K562 (cell line): ENCODE results near the gene SPEG. TPM values are rescaled to one million over a fixed set of nuclear protein-coding genes. Genes with fewer than 3 reads are reported as not detected.

Source experiments
- MXI1 ChIP-seq: IDR thresholded peaks from 2 replicates; pipeline ENCODE4 v1.6.1; 2011; ENCODE audit warnings: low read depth, mild to moderate bottlenecking, improper control_type of control experiment, low read length
- NCOA6 ChIP-seq: fragments of 450-650 bp; IDR thresholded peaks from 2 replicates; pipeline ENCODE4 v1.6.1; 2017; ENCODE audit warnings: mild to moderate bottlenecking
- PCBP2 ChIP-seq: fragments of 200-400 bp; formaldehyde crosslinking; IDR thresholded peaks from 2 replicates; pipeline ENCODE4 v1.6.1; 2018; ENCODE audit warnings: low read length, low read depth, mild to moderate bottlenecking, moderate library complexity; ENCODE audit not compliant: poor library complexity, severe bottlenecking
- PYGO2 ChIP-seq: fragments of 450-650 bp; IDR thresholded peaks from 2 replicates; pipeline ENCODE4 v1.6.1; 2016; ENCODE audit warnings: mild to moderate bottlenecking, missing genetic modification characterization, moderate library complexity, missing compliant biosample characterization
- XRCC5 ChIP-seq: fragments of 200-400 bp; formaldehyde crosslinking; IDR thresholded peaks from 2 replicates; pipeline ENCODE4 v1.6.1; 2017; ENCODE audit warnings: low read depth, mild to moderate bottlenecking, low read length
- polyA plus RNA-seq, 8 experiments: library from polyadenylated mRNA; depleted of rRNA in 4 of 8; stranded (reverse) in 5 of 8; unstranded in 3 of 8; fragments of >200 nt; fragmentation: Nextera tagmentation in 2 of 8; fragmentation: Illumina TruSeq in 1 of 8; extraction: Ambion mirVana in 2 of 8; extraction: Trizol in 1 of 8; gene quantifications; 2 replicates each; pipeline versions ENCODE4 v1.2.1 to v1.2.3, GENCODE V29; 2011 to 2014; ENCODE audit warnings: inconsistent platforms in 1 of 8, missing spikeins in 1 of 8
- total RNA-seq, 7 experiments: library from RNA; depleted of rRNA in 6 of 7; stranded (reverse); fragments of >200 nt in 6 of 7; fragmentation: Illumina TruSeq in 2 of 7; extraction: Trizol in 2 of 7; gene quantifications; 2 replicates each; pipeline versions ENCODE4 v1.2.1 to v1.2.3, GENCODE V29; 2011 to 2021; ENCODE audit warnings: low replicate concordance in 1 of 7
- TF ChIP-seq, protein P1 (sequence below), 3 experiments: fragments of 200-800 bp in 1 of 3; fragments of 250-450 bp in 1 of 3; fragments of 450-650 bp in 1 of 3; sonication (Bioruptor Pico) in 1 of 3; sonication (Bioruptor generic) in 1 of 3; formaldehyde crosslinking in 1 of 3; IDR thresholded peaks; 2 replicates each; pipeline versions ENCODE4 v1.6.1 to v1.8.0; 2016 to 2022; ENCODE audit warnings: mild to moderate bottlenecking in 2 of 3, missing genetic modification characterization in 2 of 3, missing compliant biosample characterization in 1 of 3, moderate library complexity in 1 of 3
- TF ChIP-seq, protein P2 (sequence below): sonication (generic); formaldehyde crosslinking; IDR thresholded peaks from 2 replicates; pipeline ENCODE4 v1.8.0; 2022; ENCODE audit warnings: mild to moderate bottlenecking, missing genetic modification reagents
- TF ChIP-seq, protein P3 (sequence below): fragments of 450-650 bp; IDR thresholded peaks from 2 replicates; pipeline ENCODE4 v1.6.1; 2016
- TF ChIP-seq, protein P4 (sequence below): fragments of 200-400 bp; formaldehyde crosslinking; IDR thresholded peaks from 2 replicates; pipeline ENCODE4 v1.6.1; 2017; ENCODE audit warnings: mild to moderate bottlenecking, low read depth, low read length, moderate library complexity
- TF ChIP-seq, protein P5 (sequence below): IDR thresholded peaks from 2 replicates; pipeline ENCODE4 v1.6.1; 2011; ENCODE audit warnings: borderline replicate concordance, low read depth, mild to moderate bottlenecking, moderate library complexity, low read length; ENCODE audit not compliant: insufficient read depth, poor library complexity, severe bottlenecking
- TF ChIP-seq, protein P6 (sequence below), 2 experiments: fragments of 250-450 bp in 1 of 2; fragments of 450-650 bp in 1 of 2; sonication (Bioruptor Pico) in 1 of 2; IDR thresholded peaks; 2 replicates each; pipeline versions ENCODE4 v1.6.1 to v1.8.0; 2016 to 2021; ENCODE audit warnings: mild to moderate bottlenecking in 2 of 2, moderate library complexity in 2 of 2, missing compliant biosample characterization in 1 of 2, missing genetic modification characterization in 1 of 2
- TF ChIP-seq, protein P7 (sequence below): sonication (generic); formaldehyde crosslinking; IDR thresholded peaks from 2 replicates; pipeline ENCODE4 v1.8.0; 2022; ENCODE audit warnings: missing genetic modification reagents, mild to moderate bottlenecking, moderate library complexity, borderline replicate concordance

The SPEG gene
- total and polyA plus RNA-seq, 9 of the 15 experiments (the other 6 are each of a cell fraction or from before 2014, with no cell fraction given) = 0.49 to 8.7 (median 3.0) TPM

DNA sequence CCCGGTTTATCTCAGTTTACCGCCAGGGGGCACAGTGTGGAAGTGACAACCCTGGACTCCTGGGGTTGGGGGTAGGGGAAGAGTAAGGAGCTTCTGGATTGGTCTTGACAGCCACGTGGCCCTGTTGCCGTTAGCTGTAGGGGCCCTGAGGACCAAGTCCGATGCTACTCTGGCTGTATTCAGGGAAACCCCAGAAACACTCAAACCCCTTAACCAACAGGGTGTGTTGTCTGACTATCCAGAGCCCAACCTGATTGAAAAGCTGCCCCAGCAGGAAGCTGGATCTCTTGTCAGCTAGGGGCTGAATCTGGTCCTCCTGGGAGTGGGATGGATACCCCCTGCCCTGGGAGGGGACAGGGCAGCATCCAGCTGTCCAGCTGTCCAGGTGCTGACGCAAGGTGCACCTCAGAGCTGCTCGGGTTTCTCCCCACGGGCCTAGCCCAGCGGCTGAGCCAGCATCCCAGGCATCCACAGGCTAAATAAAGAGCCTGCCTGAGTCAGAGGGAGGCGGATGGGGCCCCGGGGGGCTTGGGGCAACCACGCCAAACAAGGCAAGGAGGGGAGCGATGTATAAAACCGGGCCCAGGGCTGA, 61.0 kb downstream of the SPEG start (continued):
- TF ChIP-seq, protein P1, sequence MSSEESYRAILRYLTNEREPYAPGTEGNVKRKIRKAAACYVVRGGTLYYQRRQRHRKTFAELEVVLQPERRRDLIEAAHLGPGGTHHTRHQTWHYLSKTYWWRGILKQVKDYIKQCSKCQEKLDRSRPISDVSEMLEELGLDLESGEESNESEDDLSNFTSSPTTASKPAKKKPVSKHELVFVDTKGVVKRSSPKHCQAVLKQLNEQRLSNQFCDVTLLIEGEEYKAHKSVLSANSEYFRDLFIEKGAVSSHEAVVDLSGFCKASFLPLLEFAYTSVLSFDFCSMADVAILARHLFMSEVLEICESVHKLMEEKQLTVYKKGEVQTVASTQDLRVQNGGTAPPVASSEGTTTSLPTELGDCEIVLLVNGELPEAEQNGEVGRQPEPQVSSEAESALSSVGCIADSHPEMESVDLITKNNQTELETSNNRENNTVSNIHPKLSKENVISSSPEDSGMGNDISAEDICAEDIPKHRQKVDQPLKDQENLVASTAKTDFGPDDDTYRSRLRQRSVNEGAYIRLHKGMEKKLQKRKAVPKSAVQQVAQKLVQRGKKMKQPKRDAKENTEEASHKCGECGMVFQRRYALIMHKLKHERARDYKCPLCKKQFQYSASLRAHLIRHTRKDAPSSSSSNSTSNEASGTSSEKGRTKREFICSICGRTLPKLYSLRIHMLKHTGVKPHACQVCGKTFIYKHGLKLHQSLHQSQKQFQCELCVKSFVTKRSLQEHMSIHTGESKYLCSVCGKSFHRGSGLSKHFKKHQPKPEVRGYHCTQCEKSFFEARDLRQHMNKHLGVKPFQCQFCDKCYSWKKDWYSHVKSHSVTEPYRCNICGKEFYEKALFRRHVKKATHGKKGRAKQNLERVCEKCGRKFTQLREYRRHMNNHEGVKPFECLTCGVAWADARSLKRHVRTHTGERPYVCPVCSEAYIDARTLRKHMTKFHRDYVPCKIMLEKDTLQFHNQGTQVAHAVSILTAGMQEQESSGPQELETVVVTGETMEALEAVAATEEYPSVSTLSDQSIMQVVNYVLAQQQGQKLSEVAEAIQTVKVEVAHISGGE (CRISPR knock-in tag; IDR thresholded peaks at IDR 0.05) = no peak
- TF ChIP-seq, protein P2, sequence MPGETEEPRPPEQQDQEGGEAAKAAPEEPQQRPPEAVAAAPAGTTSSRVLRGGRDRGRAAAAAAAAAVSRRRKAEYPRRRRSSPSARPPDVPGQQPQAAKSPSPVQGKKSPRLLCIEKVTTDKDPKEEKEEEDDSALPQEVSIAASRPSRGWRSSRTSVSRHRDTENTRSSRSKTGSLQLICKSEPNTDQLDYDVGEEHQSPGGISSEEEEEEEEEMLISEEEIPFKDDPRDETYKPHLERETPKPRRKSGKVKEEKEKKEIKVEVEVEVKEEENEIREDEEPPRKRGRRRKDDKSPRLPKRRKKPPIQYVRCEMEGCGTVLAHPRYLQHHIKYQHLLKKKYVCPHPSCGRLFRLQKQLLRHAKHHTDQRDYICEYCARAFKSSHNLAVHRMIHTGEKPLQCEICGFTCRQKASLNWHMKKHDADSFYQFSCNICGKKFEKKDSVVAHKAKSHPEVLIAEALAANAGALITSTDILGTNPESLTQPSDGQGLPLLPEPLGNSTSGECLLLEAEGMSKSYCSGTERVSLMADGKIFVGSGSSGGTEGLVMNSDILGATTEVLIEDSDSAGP (CRISPR knock-in tag) = no peak
- TF ChIP-seq MXI1 = no peak
- TF ChIP-seq, protein P3, sequence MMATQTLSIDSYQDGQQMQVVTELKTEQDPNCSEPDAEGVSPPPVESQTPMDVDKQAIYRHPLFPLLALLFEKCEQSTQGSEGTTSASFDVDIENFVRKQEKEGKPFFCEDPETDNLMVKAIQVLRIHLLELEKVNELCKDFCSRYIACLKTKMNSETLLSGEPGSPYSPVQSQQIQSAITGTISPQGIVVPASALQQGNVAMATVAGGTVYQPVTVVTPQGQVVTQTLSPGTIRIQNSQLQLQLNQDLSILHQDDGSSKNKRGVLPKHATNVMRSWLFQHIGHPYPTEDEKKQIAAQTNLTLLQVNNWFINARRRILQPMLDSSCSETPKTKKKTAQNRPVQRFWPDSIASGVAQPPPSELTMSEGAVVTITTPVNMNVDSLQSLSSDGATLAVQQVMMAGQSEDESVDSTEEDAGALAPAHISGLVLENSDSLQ = 0 out of 2 replicates have a peak, but pooled peaks have one; percentile 13
- TF ChIP-seq NCOA6 = no peak
- no peak for TF ChIP-seq XRCC5
- TF ChIP-seq, protein P4, sequence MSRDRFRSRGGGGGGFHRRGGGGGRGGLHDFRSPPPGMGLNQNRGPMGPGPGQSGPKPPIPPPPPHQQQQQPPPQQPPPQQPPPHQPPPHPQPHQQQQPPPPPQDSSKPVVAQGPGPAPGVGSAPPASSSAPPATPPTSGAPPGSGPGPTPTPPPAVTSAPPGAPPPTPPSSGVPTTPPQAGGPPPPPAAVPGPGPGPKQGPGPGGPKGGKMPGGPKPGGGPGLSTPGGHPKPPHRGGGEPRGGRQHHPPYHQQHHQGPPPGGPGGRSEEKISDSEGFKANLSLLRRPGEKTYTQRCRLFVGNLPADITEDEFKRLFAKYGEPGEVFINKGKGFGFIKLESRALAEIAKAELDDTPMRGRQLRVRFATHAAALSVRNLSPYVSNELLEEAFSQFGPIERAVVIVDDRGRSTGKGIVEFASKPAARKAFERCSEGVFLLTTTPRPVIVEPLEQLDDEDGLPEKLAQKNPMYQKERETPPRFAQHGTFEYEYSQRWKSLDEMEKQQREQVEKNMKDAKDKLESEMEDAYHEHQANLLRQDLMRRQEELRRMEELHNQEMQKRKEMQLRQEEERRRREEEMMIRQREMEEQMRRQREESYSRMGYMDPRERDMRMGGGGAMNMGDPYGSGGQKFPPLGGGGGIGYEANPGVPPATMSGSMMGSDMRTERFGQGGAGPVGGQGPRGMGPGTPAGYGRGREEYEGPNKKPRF = no peak
- TF ChIP-seq, protein P5, sequence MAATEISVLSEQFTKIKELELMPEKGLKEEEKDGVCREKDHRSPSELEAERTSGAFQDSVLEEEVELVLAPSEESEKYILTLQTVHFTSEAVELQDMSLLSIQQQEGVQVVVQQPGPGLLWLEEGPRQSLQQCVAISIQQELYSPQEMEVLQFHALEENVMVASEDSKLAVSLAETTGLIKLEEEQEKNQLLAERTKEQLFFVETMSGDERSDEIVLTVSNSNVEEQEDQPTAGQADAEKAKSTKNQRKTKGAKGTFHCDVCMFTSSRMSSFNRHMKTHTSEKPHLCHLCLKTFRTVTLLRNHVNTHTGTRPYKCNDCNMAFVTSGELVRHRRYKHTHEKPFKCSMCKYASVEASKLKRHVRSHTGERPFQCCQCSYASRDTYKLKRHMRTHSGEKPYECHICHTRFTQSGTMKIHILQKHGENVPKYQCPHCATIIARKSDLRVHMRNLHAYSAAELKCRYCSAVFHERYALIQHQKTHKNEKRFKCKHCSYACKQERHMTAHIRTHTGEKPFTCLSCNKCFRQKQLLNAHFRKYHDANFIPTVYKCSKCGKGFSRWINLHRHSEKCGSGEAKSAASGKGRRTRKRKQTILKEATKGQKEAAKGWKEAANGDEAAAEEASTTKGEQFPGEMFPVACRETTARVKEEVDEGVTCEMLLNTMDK = no peak
- TF ChIP-seq, protein P6, sequence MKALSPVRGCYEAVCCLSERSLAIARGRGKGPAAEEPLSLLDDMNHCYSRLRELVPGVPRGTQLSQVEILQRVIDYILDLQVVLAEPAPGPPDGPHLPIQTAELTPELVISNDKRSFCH (CRISPR knock-in tag; IDR thresholded peaks at IDR 0.05) = no peak
- TF ChIP-seq, protein P6 (tag; IDR thresholded peaks at IDR 0.05) = no peak
- TF ChIP-seq, protein P7, sequence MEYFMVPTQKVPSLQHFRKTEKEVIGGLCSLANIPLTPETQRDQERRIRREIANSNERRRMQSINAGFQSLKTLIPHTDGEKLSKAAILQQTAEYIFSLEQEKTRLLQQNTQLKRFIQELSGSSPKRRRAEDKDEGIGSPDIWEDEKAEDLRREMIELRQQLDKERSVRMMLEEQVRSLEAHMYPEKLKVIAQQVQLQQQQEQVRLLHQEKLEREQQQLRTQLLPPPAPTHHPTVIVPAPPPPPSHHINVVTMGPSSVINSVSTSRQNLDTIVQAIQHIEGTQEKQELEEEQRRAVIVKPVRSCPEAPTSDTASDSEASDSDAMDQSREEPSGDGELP = peak; percentile 50; the same call in 1 of the 2 replicates
- TF ChIP-seq PCBP2 = no peak
- no peak for TF ChIP-seq PYGO2 (tag)
